Fibroblast of lung (primary cell): ENCODE measurements around the gene RIT2. TPM values are rescaled to one million over a fixed set of nuclear protein-coding genes. Genes with fewer than 3 reads are reported as not detected.

Experiments used
- DNase-seq, 2 donors: peaks; one replicate each; pipeline versions ENCODE4 v3.0.0 to v3.0.0-alpha.2; 2010; ENCODE audit warnings: low read depth in 2 of 2
- H2AFZ ChIP-seq: 2 replicates; pipeline ENCODE4 v1.5.1; 2012; ENCODE audit warnings: low read length, control low read depth, inconsistent platforms
- H3K27ac ChIP-seq: 2 replicates; pipeline ENCODE4 v1.5.1; 2011; ENCODE audit warnings: low read length, control low read depth; ENCODE audit not compliant: insufficient read depth
- H3K27me3 ChIP-seq: 2 replicates; pipeline ENCODE4 v1.5.1; 2011; ENCODE audit warnings: mild to moderate bottlenecking, low read length; ENCODE audit not compliant: control insufficient read depth, insufficient read depth
- H3K36me3 ChIP-seq: 2 replicates; pipeline ENCODE4 v1.5.1; 2011; ENCODE audit warnings: low read length; ENCODE audit not compliant: control insufficient read depth, insufficient read depth
- H3K4me1 ChIP-seq: 2 replicates; pipeline ENCODE4 v1.5.1; 2011; ENCODE audit warnings: low read length; ENCODE audit not compliant: control insufficient read depth, insufficient read depth; ENCODE audit errors: extremely low read depth
- H3K4me2 ChIP-seq: 2 replicates; pipeline ENCODE4 v1.5.1; 2011; ENCODE audit warnings: low read length, control low read depth; ENCODE audit not compliant: insufficient read depth; ENCODE audit errors: extremely low read depth
- H3K4me3 ChIP-seq, 4 experiments: fragments of 200-600 bp in 1 of 4; sonication (generic) in 1 of 4; replicated peaks in 1 of 4; 2 replicates each; pipeline ENCODE4 v1.5.1; 2011 to 2016; ENCODE audit warnings: low read length in 4 of 4, low read depth in 3 of 4, mild to moderate bottlenecking in 3 of 4, control low read depth in 2 of 4, inconsistent platforms in 1 of 4, mixed read lengths in 1 of 4; ENCODE audit not compliant: insufficient read depth in 1 of 4; ENCODE audit errors: control extremely low read depth in 1 of 4
- H3K79me2 ChIP-seq: 2 replicates; pipeline ENCODE4 v1.5.1; 2012; ENCODE audit warnings: mild to moderate bottlenecking, low read length, inconsistent platforms; ENCODE audit not compliant: control insufficient read depth, insufficient read depth
- H3K9ac ChIP-seq: 2 replicates; pipeline ENCODE4 v1.5.1; 2011; ENCODE audit warnings: mild to moderate bottlenecking, low read length, control low read depth; ENCODE audit not compliant: insufficient read depth
- H3K9me3 ChIP-seq: 2 replicates; pipeline ENCODE4 v1.5.1; 2012; ENCODE audit warnings: low read depth, low read length; ENCODE audit not compliant: control insufficient read depth, insufficient read depth
- H4K20me1 ChIP-seq: 2 replicates; pipeline ENCODE4 v1.5.1; 2011; ENCODE audit warnings: low read length; ENCODE audit not compliant: control insufficient read depth, insufficient read depth; ENCODE audit errors: extremely low read depth
- CTCF ChIP-seq, 2 donors: IDR thresholded peaks in 1 of 2; conservative IDR thresholded peaks in 1 of 2; 1 replicate in 1 of 2; 2 replicates in 1 of 2; pipeline ENCODE4 v1.5.1; 2011 to 2012; ENCODE audit warnings: low read length in 2 of 2, control low read depth in 1 of 2, inconsistent platforms in 1 of 2, low read depth in 1 of 2, mild to moderate bottlenecking in 1 of 2
- EZH2 ChIP-seq: IDR thresholded peaks from 2 replicates; pipeline ENCODE4 v1.5.1; 2012; ENCODE audit warnings: low read length, control low read depth, mild to moderate bottlenecking; ENCODE audit errors: missing control alignments
- polyA plus RNA-seq, 2 donors: library from polyadenylated mRNA; depleted of rRNA in 1 of 2; stranded (reverse) in 1 of 2; unstranded in 1 of 2; fragments of >200 nt; gene quantifications; 2 replicates each; pipeline ENCODE4 v1.2.1, GENCODE V29; 2011 to 2012; ENCODE audit warnings: missing spikeins in 1 of 2
- total RNA-seq: library from RNA; depleted of rRNA; stranded (reverse); fragments of >200 nt; gene quantifications from 2 replicates; pipeline ENCODE4 v1.2.1, GENCODE V29; 2014

Gene RIT2
- total and polyA plus RNA-seq, 2 donors (not counting 1 experiment from before 2014, with no cell fraction given) = not detected

GRCh38 chr18:42950732-42951131, 164.8 kb downstream of the RIT2 start:
- Histone ChIP-seq H3K27ac (no peak overlapping the region), H3K9ac (no peak overlapping the region), H3K27me3 (no peaks in the 10 kb centered on the region), H3K4me3 (no peak overlapping the region), H3K9me3 (no peaks in the 10 kb centered on the region), H3K4me2 (no peak overlapping the region), H3K4me1 (no peaks in the 10 kb centered on the region), H4K20me1 (no peaks in the 10 kb centered on the region), H2AFZ (no peak overlapping the region), H3K36me3 (no peaks in the 10 kb centered on the region), H3K79me2 (no peaks in the 10 kb centered on the region)
- DNase-seq = peak in 1 of 2 donors; percentile 29
- TF ChIP-seq CTCF (conservative IDR thresholded peaks at IDR 0.05 in 1 of 2, IDR thresholded peaks at IDR 0.05 in 1 of 2; ENCODE audit: low read depth in 1 of 2, low read length in 2 of 2) (no peak), EZH2 (no peak)

DNA sequence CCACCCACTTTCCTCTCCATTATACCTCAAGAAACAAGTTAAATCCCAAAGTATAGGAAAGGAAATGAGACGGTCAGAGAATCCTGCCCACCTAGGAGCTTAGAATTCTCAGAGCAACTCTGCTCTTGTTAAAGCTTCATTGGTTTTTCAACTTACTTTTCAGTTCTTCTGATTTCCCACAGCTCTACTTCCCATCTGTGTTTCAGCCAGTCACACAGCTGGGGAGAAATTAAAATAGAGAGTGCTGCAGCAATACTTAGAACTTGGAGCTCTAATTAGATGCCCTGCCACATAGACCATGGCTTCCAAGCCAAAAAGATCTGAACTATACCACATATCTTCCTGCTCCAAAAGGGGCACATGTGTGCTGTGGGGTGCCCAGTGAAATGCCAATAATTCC, 166.7 kb downstream of the RIT2 start:
- no peak for TF ChIP-seq CTCF (conservative IDR thresholded peaks at IDR 0.05 in 1 of 2, IDR thresholded peaks at IDR 0.05 in 1 of 2; ENCODE audit: low read depth in 1 of 2, low read length in 2 of 2)
- TF ChIP-seq EZH2 = no peak
- no peak for DNase-seq
- Histone ChIP-seq H4K20me1 (no peaks in the 10 kb centered on the region), H3K4me1 (no peaks in the 10 kb centered on the region), H3K4me2 (no peak overlapping the region), H2AFZ (no peak overlapping the region), H3K27me3 (no peaks in the 10 kb centered on the region), H3K27ac (no peak overlapping the region), H3K9ac (no peak overlapping the region), H3K36me3 (no peaks in the 10 kb centered on the region), H3K4me3 (no peak overlapping the region), H3K9me3 (no peaks in the 10 kb centered on the region), H3K79me2 (no peaks in the 10 kb centered on the region)

DNA sequence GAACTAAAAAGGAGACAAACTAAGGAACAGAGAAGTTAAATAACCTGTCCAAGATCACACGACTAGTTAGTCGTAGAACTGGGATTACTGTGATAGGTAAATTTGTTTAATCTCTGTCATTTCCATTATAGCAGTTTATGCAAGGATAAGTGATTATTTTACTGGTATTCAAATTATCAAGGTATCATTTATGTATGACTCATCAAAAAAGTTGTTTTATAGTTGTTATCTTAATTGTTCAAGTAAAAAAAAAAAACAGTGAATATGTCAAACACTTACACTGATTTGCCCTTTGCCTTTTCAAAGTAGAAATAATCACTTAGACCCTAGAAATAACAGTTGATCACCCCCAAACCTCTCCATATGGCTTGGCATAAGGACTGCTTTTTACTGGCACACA, 173.6 kb downstream of the RIT2 start:
- Histone ChIP-seq H2AFZ (no peak overlapping the region), H3K4me2 (no peak overlapping the region), H4K20me1 (no peaks in the 10 kb centered on the region), H3K4me1 (no peaks in the 10 kb centered on the region), H3K9me3 (no peaks in the 10 kb centered on the region), H3K27ac (no peak overlapping the region), H3K27me3 (no peaks in the 10 kb centered on the region), H3K9ac (no peak overlapping the region), H3K4me3 (no peak overlapping the region), H3K36me3 (no peaks in the 10 kb centered on the region), H3K79me2 (no peaks in the 10 kb centered on the region)
- TF ChIP-seq CTCF (conservative IDR thresholded peaks at IDR 0.05 in 1 of 2, IDR thresholded peaks at IDR 0.05 in 1 of 2; ENCODE audit: low read depth in 1 of 2, low read length in 2 of 2) (no peak), EZH2 (no peak)
- DNase-seq = no peak
